ENCODE results near the gene ZNF234.
"Not testable (repeated sequence)": the region's sequence is repeated elsewhere in the genome, so short reads cannot be mapped to it uniquely, and the experiment has no call there.

ZNF234 gene

DNA sequence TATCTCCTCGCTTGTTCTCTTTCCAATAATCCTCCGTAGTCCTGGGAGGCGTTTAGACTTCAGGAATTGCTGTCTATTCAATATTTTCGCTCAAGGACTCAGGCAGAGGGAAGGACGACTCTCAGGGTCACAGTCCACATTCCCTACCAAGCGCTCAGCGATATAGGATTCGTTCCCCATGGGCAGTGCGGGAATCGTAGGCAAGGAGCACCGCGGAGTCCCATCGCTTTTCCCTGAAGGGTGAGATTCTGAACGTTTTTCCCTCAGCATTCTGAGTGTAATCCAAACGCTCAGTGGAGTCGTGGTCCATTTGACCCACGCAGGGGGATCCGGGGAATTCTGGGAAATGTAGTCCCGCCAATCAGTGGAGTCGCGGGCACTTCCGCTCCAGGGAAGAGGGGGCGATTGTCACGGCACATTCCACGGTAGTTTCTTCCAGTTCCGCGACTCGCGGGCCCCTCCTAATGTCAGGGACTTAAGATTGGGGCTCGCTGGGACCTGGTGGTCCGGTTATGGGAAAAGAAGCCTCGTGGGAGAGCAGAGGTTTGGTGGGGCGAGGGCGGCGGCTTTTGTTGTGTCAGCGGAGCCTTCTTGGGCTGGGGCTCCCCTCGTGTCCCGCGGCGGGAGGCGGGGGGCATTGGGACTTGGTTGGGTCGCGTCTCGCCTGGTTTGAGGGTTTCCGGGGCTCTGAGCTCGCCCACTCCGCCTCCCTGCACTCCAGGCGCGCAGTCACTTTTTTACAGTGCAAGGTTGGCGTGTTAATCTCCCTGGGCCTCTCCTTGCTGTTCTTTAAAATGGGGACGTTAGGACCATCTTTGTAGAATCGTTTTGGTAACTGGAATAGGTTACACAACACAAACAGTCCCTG is at the start of gene ZNF234:
Gene ZNF234 (plus strand): TSS at position 364 of the 868 bp plus-strand sequence. CDS start 3,079 bp downstream, outside the sequence.
- peak; percentile 72 for DNase-seq (ENCODE audit: low spot score)

DNA sequence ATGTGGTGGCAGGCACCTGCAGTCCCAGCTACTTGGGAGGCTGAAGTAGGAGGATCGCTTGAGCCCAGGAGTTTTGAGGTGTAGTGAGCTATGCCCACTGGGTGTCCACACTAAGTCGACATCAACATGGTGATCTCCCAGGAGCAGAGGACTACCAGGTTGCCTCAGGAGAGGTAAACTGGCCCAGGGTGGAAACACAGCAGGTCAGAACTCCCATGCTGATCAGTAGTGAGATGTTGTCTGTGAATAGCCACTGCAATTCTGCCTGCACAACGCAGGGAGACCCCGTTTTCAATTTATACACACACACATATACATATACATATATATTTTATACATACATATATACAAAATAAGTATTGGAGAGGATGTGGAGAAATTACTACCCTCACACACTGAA is 49.2 kb upstream of the ZNF234 start:
- no peak for DNase-seq (ENCODE audit: low spot score)

DNA sequence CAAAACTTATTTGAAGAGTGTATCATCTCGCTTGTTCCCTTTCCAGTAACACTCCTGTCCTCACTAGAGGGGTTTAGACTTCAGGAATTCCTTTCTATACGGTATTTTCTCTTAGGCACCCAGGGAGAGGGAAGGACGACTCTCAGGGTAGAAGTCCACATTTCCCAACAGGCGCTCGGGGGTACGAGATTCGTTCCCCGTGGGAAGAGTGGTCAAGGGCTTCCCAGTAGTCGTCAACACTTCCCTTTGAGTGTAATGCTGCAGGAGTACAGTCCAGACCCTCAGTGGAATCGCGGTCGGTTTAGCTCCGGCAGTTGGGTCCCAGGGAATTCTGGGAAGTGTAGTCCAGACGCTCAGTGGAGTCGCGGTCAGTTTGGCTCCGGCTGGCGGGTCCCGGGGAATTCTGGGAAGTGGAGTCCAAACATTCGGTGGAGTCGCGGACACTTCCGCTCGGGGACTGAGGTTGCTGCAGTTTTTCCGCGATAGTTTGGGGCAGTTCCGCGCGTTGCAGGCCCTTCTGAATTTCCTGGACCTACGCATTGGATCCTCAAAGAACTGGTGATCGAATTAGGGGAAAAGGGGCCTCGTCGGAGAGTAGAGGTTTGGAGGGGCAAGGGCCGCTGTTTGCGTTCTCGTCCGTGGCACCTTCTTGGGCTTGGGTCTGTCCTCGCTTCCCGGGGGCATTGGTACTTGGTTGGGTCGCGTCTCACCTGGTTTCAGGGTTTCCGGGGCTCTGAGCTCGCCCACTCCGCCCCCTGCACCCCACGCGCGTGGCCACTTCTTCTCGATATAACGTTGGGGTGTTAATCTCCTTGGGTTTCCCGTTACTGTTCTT is 47.2 kb upstream of the ZNF234 start, which contains the start of gene ZNF224:
Gene ZNF224 (plus strand): TSS at position 431 of the 835 bp plus-strand sequence. CDS start 3,513 bp downstream, outside the sequence.
- DNase-seq (ENCODE audit: low spot score), result peak; percentile 89

DNA sequence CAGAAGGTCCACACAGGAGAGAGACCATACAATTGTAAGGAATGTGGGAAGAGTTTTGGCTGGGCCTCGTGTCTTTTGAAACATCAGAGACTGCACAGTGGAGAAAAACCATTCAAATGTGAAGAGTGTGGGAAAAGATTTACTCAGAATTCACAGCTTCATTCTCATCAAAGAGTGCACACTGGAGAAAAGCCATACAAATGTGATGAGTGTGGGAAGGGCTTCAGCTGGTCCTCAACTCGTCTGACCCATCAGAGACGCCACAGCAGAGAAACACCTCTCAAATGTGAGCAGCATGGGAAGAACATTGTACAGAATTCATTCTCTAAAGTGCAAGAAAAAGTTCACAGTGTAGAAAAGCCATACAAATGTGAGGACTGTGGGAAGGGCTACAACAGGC is 33.6 kb upstream of the ZNF234 start:
- DNase-seq (ENCODE audit: low spot score), result no peak

DNA sequence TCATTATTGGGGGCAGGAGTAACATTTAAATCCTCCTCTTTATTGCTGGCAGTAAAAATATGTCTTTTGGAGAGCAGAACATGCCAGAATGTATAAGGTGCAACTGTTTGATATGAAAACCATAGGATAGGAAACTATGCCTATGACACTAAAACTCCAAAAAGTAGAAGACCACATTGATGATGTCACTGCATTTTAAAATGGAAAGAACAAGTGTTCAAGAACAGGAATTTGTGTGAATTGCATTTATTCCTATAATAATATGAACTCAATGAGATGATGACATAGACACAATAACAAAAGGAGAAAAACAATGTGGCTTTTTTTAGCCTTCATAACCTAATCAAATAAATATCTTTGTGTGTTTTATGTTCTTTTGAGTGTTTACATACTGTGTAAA is 31.9 kb upstream of the ZNF234 start:
- no peak for DNase-seq (ENCODE audit: low spot score)

DNA sequence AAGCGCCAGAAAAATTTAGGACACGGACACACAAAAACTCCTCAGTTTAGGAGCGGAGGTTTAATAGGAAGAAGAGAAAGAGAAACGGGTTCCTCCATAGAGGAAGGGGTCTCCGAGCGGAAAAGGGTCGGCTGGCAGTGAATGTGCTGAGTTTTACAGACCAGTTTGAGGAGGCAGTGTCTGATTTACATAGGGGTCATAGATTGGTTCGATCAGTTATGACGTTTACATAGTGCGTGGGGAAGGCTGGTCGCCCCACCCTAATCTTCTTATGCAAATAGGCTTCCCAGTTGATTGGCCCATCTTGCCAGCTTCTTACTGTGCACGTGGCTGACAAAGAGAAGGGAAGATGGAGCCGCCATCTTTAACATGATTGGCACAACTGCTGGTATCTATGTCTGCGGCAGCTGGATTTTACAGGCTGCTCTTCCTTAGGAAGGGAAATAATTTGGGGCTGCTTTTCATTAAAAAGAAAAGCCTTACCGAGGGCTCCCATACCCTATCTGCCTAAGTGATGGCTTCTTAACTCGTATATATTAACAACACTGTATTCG is 29.4 kb upstream of the ZNF234 start:
- DNase-seq (ENCODE audit: low spot score), result peak; percentile 37

DNA sequence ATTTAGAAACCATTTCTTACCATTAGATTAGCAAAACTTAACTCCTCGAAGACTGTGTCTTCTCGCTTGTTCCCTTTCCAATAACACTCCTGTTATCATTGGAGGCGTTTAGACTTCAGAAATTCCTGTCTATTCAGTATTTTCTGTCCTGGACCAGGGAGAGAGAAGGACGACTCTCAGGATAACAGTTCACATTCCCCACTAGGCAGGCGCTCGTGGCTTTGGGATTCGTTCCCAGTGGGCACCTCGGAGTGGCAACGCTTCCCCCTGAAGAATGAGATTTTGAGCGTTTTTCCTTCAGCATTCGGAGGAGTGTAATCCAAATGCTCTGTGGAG is 28.6 kb upstream of the ZNF234 start:
- no peak for DNase-seq (ENCODE audit: low spot score)

DNA sequence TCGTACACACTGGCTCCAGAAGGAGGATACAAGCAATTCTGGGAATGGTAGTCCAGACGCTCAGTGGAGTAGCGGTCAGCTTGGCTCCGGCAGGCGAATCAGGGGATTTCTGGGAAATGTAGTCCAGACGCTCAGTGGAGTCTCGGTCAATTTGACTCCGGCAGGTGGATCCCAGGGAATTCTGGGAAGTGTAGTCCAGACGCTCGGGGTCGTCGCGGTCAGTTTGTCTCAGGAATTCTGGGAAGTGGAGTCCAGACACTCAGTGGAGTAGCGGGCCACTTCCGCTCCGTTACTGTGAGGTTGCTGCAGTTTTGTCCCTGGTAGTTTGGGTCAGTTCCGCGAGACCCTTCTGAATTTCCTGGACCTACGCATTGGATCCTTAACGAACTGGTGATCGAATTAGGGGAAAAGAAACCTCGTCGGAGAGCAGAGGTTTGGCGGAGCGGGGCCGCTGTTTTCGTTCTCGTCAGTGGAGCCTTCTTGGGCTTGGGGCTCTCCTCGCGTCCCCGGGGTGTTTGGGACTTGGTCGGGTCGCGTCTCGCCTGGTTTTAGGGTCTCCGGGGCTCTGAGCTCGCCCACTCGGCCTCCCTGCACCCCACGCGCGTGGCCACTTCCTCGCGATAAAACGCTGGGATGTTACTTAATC is 28.1 kb upstream of the ZNF234 start, which contains the start of gene ZNF225:
Gene ZNF225 (plus strand): TSS at position 262 of the 646 bp plus-strand sequence. CDS start 2,429 bp downstream, outside the sequence.
- peak; percentile 97 for DNase-seq (ENCODE audit: low spot score)

DNA sequence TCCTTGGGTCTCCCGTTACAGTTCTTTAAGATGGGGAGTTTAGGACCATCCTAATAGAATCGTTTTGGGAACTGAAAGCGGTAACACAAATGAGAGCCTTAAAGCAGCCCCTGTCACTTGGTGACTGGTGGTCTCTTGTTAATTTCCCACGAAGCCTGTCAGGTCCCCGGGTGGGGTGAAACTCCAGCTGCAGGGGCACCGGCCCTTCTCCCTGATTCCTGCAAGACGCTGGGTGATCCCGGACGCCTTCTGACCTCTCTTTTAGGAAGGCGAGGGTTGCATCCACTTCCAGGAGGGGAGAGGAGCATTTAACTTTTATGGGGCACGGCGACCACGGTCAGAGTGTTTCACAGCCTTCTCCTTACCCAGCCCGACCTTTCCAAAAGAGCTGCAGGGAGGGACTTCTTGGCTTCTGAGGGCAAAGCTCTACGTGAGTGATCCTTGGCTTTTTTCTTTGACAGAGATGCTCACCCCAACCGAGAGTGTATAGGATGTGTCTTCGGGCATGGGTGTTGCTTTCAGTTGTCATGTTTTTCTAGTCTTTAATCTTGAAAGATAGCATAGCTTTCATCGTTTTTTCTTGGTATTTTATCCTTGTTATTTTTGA is 27.5 kb upstream of the ZNF234 start:
- DNase-seq (ENCODE audit: low spot score), result peak; percentile 10

DNA sequence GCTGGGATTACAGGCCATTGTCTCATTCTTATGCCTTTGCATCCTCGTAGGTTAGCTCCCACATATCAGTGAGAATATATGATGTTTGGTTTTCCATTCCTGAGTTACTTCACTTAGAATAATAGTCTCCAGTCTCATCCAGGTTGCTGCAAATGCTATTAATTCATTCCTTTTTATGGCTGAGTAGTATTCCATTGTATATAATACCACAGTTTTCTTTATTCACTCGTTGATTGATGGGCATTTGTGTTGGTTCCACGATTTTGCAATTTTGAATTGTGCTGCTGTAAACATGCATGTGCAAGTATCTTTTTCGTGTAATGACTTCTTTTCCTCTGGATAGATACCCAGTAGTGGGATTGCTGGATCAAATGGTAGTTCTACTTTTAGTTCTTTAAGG is 20.2 kb upstream of the ZNF234 start:
- DNase-seq (ENCODE audit: low spot score), result not testable (repeated sequence)

DNA sequence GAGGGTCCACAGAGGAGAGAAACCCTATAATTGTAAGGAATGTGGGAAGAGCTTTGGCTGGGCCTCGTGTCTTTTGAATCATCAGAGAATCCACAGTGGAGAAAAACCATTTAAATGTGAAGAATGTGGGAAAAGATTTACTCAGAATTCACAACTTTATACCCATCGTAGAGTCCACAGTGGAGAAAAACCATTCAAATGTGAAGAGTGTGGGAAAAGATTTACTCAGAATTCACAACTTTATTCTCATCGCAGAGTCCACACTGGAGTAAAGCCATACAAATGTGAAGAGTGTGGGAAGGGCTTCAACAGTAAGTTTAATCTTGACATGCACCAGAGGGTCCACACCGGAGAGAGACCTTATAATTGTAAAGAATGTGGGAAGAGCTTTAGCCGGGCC is 9.4 kb upstream of the ZNF234 start:
- no peak for DNase-seq (ENCODE audit: low spot score)

DNA sequence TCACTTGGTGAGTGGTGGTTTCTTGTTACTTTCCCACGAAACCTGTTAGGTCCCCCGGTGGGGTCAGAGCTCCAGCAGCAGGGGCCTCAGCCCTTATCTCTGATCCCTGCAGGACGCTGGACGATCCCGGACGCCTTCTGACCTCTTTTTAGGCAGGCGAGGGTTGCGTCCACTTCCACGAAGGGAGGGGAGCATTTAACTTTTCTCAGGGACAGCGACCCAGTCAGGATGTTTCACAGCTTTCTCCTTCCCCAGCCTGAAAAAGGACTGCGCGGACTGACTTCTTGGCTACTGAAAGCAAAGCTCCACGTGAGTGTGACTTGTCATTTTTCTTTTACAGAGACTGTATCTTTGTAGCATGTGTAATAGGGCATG is 692 bp downstream of the ZNF234 start:
- no peak for DNase-seq (ENCODE audit: low spot score)

DNA sequence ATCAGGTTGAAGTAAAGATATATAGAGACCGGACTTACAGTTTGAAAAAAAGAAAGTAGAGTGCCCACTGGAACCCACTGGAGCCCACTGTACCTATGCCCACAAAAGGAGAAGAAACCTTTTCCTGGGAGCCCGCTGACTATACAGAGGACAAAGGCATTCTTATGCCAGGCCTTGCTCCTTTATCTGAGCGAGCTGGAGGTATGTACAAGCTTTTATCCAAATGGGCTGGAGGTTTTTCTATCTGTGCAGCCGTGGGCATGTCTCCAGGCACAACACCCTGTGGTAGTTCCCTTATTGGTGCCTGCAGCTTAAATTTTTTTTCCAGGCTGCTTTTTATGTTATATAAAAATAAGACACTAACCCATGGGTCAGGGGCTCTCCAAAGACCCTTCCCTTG is 8.4 kb downstream of the ZNF234 start:
- no peak for DNase-seq (ENCODE audit: low spot score)

DNA sequence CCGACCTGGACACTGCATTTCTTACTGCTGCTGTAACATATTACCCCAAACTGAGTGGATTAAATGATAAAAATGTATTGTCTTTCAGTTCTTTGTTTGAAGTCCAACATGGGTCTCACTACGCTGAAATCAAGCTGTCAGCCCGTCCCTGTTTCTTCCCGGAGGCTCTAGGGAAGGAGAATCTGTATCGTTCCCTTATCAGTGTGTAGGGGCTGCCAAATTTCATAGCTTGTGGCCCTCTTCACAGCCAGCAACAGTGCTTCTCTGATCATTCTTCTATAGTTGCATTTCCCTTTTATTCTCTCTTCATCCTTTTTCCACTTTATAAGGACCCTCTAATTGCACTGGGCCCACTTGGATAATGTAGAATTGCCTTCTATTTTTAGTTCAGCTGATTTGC is 10.1 kb downstream of the ZNF234 start:
- DNase-seq (ENCODE audit: low spot score), result no peak

DNA sequence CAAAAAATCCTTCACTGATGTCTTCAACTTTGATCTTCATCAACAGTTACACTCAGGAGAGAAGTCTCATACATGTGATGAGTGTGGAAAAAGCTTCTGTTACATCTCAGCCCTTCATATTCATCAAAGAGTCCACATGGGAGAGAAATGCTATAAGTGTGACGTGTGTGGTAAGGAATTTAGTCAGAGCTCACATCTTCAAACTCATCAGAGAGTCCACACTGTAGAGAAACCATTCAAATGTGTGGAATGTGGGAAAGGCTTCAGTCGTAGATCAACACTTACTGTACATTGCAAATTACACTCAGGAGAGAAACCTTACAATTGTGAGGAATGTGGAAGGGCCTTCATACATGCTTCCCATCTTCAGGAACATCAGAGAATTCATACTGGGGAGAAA is 15.1 kb downstream of the ZNF234 start:
- no peak for DNase-seq (ENCODE audit: low spot score)

DNA sequence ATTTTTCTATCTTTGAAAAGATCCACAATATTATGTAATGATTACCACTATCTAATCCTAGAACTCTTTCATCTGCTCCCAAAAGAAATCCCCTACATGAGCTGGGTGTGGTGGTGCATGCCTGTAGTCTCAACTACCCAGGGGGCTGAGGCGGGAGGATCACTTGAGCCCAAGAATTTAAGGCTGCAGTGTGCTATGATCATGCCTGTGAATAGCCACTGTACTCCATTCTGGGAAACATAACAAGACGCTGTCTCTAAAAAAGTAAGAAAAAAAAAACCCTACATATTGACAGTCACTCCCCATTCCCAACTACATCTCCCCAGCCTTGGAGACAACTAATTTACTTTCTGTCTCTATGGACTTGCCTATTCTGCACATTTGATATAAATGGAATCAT is 22.4 kb downstream of the ZNF234 start:
- DNase-seq (ENCODE audit: low spot score), result no peak

DNA sequence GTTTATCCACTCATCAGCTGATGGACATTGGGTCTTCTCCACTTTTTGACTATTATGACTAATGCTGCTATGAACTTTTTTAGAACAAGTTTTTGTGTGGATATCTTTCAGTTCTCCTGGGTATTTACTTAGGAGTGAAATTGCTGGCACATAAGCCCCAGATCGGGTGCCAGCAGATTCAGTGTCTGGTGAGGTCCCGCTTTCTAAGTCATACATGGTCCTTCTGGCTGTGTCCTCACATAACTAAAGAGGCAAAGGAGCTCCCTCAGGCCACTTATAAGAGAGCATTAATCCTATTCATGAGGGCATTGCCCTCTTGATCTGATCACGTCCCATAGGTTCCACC is 22.9 kb downstream of the ZNF234 start:
- DNase-seq (ENCODE audit: low spot score), result no peak

DNA sequence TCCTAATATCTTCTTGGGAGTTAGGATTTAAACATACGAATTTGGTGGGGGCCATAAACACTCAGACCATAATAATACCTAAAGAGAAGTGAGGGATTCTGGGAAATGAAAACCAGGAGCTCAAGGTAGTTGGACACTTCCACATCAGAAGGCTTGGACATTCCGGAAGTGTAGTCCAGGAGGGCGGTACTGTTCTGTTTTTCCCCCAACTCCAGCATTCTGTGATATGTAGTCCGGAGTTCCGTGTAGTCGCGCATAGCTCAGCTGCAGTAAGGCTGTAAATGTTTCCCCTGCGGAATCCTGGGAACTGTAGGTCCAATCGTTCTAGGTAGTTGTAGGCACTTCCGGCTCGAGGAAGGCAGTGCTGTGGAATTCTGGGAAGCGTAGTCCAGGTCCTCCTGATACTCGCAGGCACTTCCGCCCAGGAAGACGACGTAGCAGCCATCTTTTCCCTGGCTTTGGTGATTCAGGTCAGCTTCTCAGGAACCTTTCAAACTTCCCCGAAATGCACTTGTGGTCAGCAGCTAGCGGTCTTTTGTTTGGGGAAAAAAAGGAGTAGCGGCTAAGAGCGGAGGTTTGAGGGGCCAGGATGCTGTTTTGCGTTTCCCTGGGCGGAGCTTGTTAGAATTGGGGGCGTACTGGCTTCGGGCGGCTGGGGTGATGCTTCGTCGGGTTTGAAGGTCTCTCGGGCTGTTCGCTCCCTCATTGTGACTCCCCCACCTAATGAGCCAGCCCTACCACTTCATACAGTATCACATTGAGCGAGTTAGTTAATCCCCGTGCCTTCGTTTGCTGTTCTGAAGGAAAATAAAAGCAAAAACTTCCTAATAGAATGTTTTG is 23.5 kb downstream of the ZNF234 start, which contains the start of gene ZNF226:
Gene ZNF226 (plus strand): TSS at position 428 of the 840 bp plus-strand sequence. CDS start 4,981 bp downstream, outside the sequence.
- DNase-seq (ENCODE audit: low spot score), result peak; percentile 84

DNA sequence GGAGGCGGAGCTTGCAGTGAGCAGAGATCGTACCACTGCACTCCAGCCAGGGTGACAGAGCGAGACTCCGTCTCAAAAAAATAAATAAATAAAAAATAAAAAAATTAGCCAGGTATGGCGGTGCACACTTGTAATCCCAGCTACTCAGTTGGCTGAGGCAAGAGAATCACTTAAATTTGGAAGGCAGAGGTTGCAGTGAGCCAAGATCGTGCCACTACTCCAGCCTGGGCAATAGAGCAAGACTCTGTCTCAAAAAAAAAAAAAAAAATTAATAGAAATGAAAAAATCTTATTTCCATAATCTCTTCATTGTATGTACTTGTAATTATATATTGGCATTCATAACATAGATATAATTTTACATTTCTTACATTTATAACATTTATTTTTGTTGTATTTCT is 29.3 kb downstream of the ZNF234 start:
- DNase-seq (ENCODE audit: low spot score), result not testable (repeated sequence)

DNA sequence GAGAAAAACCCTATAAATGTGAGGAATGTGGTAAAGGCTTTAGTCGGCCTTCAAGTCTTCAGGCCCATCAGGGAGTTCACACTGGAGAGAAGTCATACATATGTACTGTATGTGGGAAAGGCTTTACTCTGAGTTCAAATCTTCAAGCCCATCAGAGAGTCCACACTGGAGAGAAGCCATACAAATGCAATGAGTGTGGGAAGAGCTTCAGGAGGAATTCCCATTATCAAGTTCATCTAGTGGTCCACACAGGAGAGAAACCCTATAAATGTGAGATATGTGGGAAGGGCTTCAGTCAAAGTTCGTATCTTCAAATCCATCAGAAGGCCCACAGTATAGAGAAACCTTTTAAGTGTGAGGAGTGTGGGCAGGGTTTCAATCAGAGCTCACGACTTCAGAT is 35.2 kb downstream of the ZNF234 start:
- DNase-seq (ENCODE audit: low spot score), result no peak

DNA sequence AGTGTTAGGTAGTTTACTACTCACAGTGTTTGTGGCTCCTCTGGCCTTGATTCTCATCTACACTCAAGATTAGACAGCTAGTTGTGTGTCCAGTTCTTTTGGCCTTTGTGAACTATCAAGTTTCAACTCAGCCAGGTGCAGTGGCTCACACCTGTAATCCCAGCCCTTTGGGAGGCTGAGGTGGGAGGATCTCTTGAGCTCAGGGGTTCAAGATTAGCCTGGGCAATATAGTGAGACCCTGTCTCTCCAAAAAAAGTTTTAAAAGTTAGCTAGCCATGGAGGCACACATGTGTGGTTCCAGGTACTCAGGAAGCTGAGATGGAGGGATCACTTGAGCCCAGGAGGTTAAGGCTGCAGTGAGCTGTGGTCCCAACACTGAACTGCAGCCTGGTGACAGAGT is 39.6 kb downstream of the ZNF234 start:
- DNase-seq (ENCODE audit: low spot score), result no peak

Data from hematopoietic multipotent progenitor cell treated with erythropoietin and hydrocortisone succinate and interleukin-3 and kit ligand, for 17 days (in vitro differentiated cells).